HepG2 (cell line): ENCODE measurements around the gene HNRNPL. TPM values are rescaled to one million over a fixed set of nuclear protein-coding genes. Genes with fewer than 3 reads are reported as not detected.

Experiments used
- ATF7-NPFF ChIP-seq: sonication (generic); formaldehyde crosslinking; IDR thresholded peaks from 2 replicates; pipeline ENCODE4 v1.8.1; 2023; ENCODE audit warnings: mild to moderate bottlenecking, low read depth, missing genetic modification reagents, moderate library complexity
- DBP ChIP-seq: sonication (generic); formaldehyde crosslinking; IDR thresholded peaks from 2 replicates; pipeline ENCODE4 v1.4.0; 2020; ENCODE audit warnings: missing genetic modification reagents; ENCODE audit errors: not compliant biosample characterization
- EED ChIP-seq: sonication (generic); formaldehyde crosslinking; IDR thresholded peaks from 2 replicates; pipeline ENCODE4 v1.5.0; 2020; ENCODE audit warnings: mild to moderate bottlenecking, missing genetic modification reagents
- GFI1 ChIP-seq: sonication (generic); formaldehyde crosslinking; IDR thresholded peaks from 2 replicates; pipeline ENCODE4 v1.5.0; 2020; ENCODE audit warnings: missing genetic modification reagents, mild to moderate bottlenecking, borderline replicate concordance
- GTF3A ChIP-seq: sonication (generic); formaldehyde crosslinking; conservative IDR thresholded peaks from 2 replicates; pipeline ENCODE4 v1.4.0; 2020; ENCODE audit warnings: mild to moderate bottlenecking, missing genetic modification reagents
- HDAC2 ChIP-seq: sonication (generic); formaldehyde crosslinking; IDR thresholded peaks from 2 replicates; pipeline ENCODE4 v1.4.0; 2020; ENCODE audit warnings: missing genetic modification reagents
- MYNN ChIP-seq: sonication (generic); formaldehyde crosslinking; IDR thresholded peaks from 2 replicates; pipeline ENCODE4 v1.4.0; 2020; ENCODE audit warnings: mild to moderate bottlenecking, low read depth, missing genetic modification reagents
- NR2F1 ChIP-seq, 2 experiments: fragments of 450-650 bp in 1 of 2; formaldehyde crosslinking in 1 of 2; IDR thresholded peaks; 2 replicates each; pipeline versions ENCODE4 v1.5.0 to v1.6.1; 2016 to 2020; ENCODE audit warnings: mild to moderate bottlenecking in 1 of 2, missing compliant biosample characterization in 1 of 2, missing genetic modification reagents in 1 of 2, moderate library complexity in 1 of 2
- PHF5A ChIP-seq: IDR thresholded peaks from one replicate; pipeline ENCODE4 v1.6.1; 2018; ENCODE audit warnings: low read depth, missing genetic modification reagents; ENCODE audit not compliant: unreplicated experiment
- RFXAP ChIP-seq: sonication (generic); formaldehyde crosslinking; IDR thresholded peaks from 2 replicates; pipeline ENCODE4 v1.4.0; 2020; ENCODE audit warnings: missing genetic modification reagents, borderline replicate concordance
- SIX1 ChIP-seq: sonication (generic); formaldehyde crosslinking; IDR thresholded peaks from 2 replicates; pipeline ENCODE4 v1.4.0; 2020; ENCODE audit warnings: missing genetic modification reagents, borderline replicate concordance
- TGIF2 ChIP-seq: IDR thresholded peaks from 2 replicates; pipeline ENCODE4 v1.6.1; 2016; ENCODE audit warnings: control low read depth, missing compliant biosample characterization
- YEATS2 ChIP-seq: sonication (generic); formaldehyde crosslinking; IDR thresholded peaks from 2 replicates; pipeline ENCODE4 v1.4.0; 2020; ENCODE audit warnings: missing genetic modification reagents, borderline replicate concordance
- ZBTB1 ChIP-seq: sonication (generic); formaldehyde crosslinking; IDR thresholded peaks from 2 replicates; pipeline ENCODE4 v1.4.0; 2020; ENCODE audit warnings: missing genetic modification reagents, borderline replicate concordance
- ZNF572 ChIP-seq: sonication (generic); formaldehyde crosslinking; IDR thresholded peaks from 2 replicates; pipeline ENCODE4 v1.5.1; 2020; ENCODE audit warnings: mild to moderate bottlenecking, missing genetic modification reagents
- ZNF780A ChIP-seq: sonication (generic); formaldehyde crosslinking; IDR thresholded peaks from 2 replicates; pipeline ENCODE4 v1.8.0; 2022; ENCODE audit warnings: mild to moderate bottlenecking, missing genetic modification reagents, moderate library complexity
- ZNF781 ChIP-seq: sonication (generic); formaldehyde crosslinking; IDR thresholded peaks from 2 replicates; pipeline ENCODE4 v1.5.1; 2020; ENCODE audit warnings: borderline replicate concordance, mild to moderate bottlenecking, missing genetic modification reagents; ENCODE audit errors: not compliant biosample characterization
- ZNF800 ChIP-seq: sonication (generic); formaldehyde crosslinking; IDR thresholded peaks from 2 replicates; pipeline ENCODE4 v1.4.0; 2020; ENCODE audit warnings: missing genetic modification reagents
- ZNF839 ChIP-seq: sonication (generic); formaldehyde crosslinking; IDR thresholded peaks from 2 replicates; pipeline ENCODE4 v1.4.0; 2020; ENCODE audit warnings: missing genetic modification reagents, mild to moderate bottlenecking, borderline replicate concordance
- ZNF891 ChIP-seq: sonication (generic); formaldehyde crosslinking; IDR thresholded peaks from 2 replicates; pipeline ENCODE4 v1.5.0; 2020; ENCODE audit warnings: mild to moderate bottlenecking, missing genetic modification reagents
- polyA plus RNA-seq, 8 experiments: library from polyadenylated mRNA; depleted of rRNA in 3 of 8; stranded (reverse) in 7 of 8; unstranded in 1 of 8; fragments of >200 nt; fragmentation: Illumina TruSeq in 4 of 8; extraction: Trizol in 4 of 8; gene quantifications; 2 replicates each; pipeline versions ENCODE4 v1.2.1 to v1.2.3, GENCODE V29; 2011 to 2016; ENCODE audit warnings: low read depth in 4 of 8, missing spikeins in 1 of 8, mixed read lengths in 1 of 8; ENCODE audit not compliant: insufficient read depth in 1 of 8
- total RNA-seq, 5 experiments: library from RNA; depleted of rRNA; stranded (reverse); fragments of >200 nt; fragmentation: Illumina TruSeq; extraction: Trizol; gene quantifications; 2 replicates each; pipeline ENCODE4 v1.2.3, GENCODE V29; 2016; ENCODE audit warnings: low read depth in 1 of 5
- TF ChIP-seq, protein P1 (sequence below): sonication (generic); formaldehyde crosslinking; IDR thresholded peaks from 2 replicates; pipeline ENCODE4 v1.8.1; 2023; ENCODE audit warnings: mild to moderate bottlenecking, inconsistent platforms, moderate library complexity, missing genetic modification reagents, borderline replicate concordance
- TF ChIP-seq, protein P2 (sequence below): sonication (generic); formaldehyde crosslinking; IDR thresholded peaks from 2 replicates; pipeline ENCODE4 v1.4.0; 2020; ENCODE audit warnings: missing genetic modification reagents, borderline replicate concordance

HNRNPL gene
- total and polyA plus RNA-seq, 2 of the 13 experiments (the other 11 are each of a cell fraction or from before 2014, with no cell fraction given): 156 to 278 TPM

DNA sequence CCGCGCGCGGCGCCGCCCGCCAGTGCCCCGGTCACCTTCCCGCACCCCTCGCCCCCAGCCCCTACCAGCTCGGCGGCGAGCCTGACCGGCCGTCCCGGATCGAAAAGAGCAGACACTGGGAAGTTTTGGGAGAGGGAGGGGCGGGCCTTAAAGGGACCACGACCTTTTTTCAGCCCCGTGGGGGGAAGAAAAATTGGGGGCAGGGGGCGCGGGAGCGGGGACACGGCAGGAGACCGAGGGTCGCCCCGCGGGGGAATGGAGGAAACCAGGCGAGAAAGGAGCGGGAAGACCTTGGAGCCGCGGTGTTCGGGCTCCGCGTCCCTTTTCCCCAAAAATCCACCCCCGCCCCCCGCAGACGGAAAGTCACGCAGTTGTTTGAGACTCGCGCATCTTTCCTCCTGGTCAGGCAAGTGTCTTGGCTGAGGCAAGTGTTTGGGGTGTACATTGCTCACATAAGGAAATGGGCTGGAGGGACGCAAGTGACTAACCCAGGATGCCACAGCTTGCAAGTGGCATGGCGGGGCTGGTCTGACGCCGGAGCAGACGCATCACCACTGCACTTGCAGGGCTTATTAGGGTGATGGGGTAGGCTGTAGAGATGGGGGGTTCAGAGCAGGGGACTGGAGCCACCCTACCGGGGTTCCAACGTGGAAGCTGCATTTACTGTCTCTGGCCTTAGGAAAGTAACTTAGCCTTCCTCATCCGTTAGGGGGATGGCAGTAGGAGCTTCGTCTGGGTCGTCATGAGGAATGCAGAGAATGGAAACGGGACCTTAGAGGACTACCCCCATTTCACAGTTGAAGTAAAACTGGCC, 2.7 kb upstream of the HNRNPL start (continued):
- TF ChIP-seq ZNF800 (CRISPR knock-in tag) (no peak), YEATS2 (no peak), PHF5A (CRISPR knock-in tag) (no peak), GTF3A (CRISPR knock-in tag) (no peak), ZNF781 (no peak), NR2F1 (CRISPR knock-in tag; IDR thresholded peaks at IDR 0.05) (no peak), ZNF780A (CRISPR knock-in tag) (no peak), DBP (CRISPR knock-in tag) (no peak), HDAC2 (CRISPR knock-in tag) (no peak), ZBTB1 (no peak), SIX1 (CRISPR knock-in tag) (no peak), EED (no peak), TGIF2 (CRISPR knock-in tag) (no peak), MYNN (no peak), ZNF839 (no peak), ZNF572 (CRISPR knock-in tag) (no peak), ZNF891 (CRISPR knock-in tag) (no peak; the same call in 1 of the 2 replicates), GFI1 (CRISPR knock-in tag) (no peak), RFXAP (no peak), ATF7-NPFF (CRISPR knock-in tag) (no peak; the same call in 1 of the 2 replicates)
- TF ChIP-seq, protein P1, sequence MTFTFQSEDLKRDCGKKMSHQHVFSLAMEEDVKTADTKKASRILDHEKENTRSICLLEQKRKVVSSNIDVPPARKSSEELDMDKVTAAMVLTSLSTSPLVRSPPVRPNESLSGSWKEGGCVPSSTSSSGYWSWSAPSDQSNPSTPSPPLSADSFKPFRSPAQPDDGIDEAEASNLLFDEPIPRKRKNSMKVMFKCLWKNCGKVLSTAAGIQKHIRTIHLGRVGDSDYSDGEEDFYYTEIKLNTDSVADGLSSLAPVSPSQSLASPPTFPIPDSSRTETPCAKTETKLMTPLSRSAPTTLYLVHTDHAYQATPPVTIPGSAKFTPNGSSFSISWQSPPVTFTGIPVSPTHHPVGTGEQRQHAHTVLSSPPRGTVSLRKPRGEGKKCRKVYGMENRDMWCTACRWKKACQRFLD (CRISPR knock-in tag): no peak
- TF ChIP-seq, protein P2, sequence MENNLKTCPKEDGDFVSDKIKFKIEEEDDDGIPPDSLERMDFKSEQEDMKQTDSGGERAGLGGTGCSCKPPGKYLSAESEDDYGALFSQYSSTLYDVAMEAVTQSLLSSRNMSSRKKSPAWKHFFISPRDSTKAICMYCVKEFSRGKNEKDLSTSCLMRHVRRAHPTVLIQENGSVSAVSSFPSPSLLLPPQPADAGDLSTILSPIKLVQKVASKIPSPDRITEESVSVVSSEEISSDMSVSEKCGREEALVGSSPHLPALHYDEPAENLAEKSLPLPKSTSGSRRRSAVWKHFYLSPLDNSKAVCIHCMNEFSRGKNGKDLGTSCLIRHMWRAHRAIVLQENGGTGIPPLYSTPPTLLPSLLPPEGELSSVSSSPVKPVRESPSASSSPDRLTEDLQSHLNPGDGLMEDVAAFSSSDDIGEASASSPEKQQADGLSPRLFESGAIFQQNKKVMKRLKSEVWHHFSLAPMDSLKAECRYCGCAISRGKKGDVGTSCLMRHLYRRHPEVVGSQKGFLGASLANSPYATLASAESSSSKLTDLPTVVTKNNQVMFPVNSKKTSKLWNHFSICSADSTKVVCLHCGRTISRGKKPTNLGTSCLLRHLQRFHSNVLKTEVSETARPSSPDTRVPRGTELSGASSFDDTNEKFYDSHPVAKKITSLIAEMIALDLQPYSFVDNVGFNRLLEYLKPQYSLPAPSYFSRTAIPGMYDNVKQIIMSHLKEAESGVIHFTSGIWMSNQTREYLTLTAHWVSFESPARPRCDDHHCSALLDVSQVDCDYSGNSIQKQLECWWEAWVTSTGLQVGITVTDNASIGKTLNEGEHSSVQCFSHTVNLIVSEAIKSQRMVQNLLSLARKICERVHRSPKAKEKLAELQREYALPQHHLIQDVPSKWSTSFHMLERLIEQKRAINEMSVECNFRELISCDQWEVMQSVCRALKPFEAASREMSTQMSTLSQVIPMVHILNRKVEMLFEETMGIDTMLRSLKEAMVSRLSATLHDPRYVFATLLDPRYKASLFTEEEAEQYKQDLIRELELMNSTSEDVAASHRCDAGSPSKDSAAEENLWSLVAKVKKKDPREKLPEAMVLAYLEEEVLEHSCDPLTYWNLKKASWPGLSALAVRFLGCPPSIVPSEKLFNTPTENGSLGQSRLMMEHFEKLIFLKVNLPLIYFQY (CRISPR knock-in tag): no peak
